IPS-18c (cell line): ENCODE data around the gene MAPKAPK3.

Experiments
- H3K4me3 ChIP-seq: 2 replicates; pipeline ENCODE4 v1.7.0; 2013; ENCODE audit warnings: low read depth, mild to moderate bottlenecking, low read length, moderate library complexity; ENCODE audit not compliant: insufficient read depth
- H3K9me3 ChIP-seq: one replicate; pipeline ENCODE4 v1.6.1; 2013; ENCODE audit warnings: mild to moderate bottlenecking, low read length, moderate library complexity; ENCODE audit not compliant: control insufficient read depth, insufficient read depth

MAPKAPK3 gene

GRCh38 chr3:50637011-50637410 lies 20.1 kb downstream of the MAPKAPK3 start:
- Histone ChIP-seq H3K4me3 (no peak overlapping the region), H3K9me3 (no peaks in the 10 kb centered on the region)

- no peaks in the 10 kb centered on the region for H3K9me3 ChIP-seq
- no peak overlapping the region for H3K4me3 ChIP-seq
Measured at GRCh38 chr3:50637945-50638344, 21.0 kb downstream of the MAPKAPK3 start.

GRCh38 chr3:50639055-50639494 lies 22.1 kb downstream of the MAPKAPK3 start:
- H3K9me3 ChIP-seq: no peaks in the 10 kb centered on the region
- H3K4me3 ChIP-seq: no peak overlapping the region

GRCh38 chr3:50642382-50642781 lies 25.4 kb downstream of the MAPKAPK3 start:
- Histone ChIP-seq H3K4me3 (no peak overlapping the region), H3K9me3 (no peaks in the 10 kb centered on the region)

- H3K4me3 ChIP-seq: no peak overlapping the region
- H3K9me3 ChIP-seq: no peaks in the 10 kb centered on the region
Measured at GRCh38 chr3:50644561-50644960, 27.6 kb downstream of the MAPKAPK3 start.

GRCh38 chr3:50645378-50645777 lies 28.4 kb downstream of the MAPKAPK3 start:
- Histone ChIP-seq H3K9me3 (no peaks in the 10 kb centered on the region), H3K4me3 (no peak overlapping the region)

- H3K4me3 ChIP-seq: no peak overlapping the region
Measured at GRCh38 chr3:50648313-50648712, 31.4 kb downstream of the MAPKAPK3 start.

GRCh38 chr3:50648944-50649343 lies 32.0 kb downstream of the MAPKAPK3 start:
- H3K4me3 ChIP-seq: no peak overlapping the region
- no peaks in the 10 kb centered on the region for H3K9me3 ChIP-seq

More at GRCh38 chr3:50648313-50648712, 31.4 kb downstream of the MAPKAPK3 start:
- no peaks in the 10 kb centered on the region for H3K9me3 ChIP-seq

- no peak overlapping the region for H3K4me3 ChIP-seq
- H3K9me3 ChIP-seq: no peaks in the 10 kb centered on the region
Measured at GRCh38 chr3:50649451-50649931, 32.5 kb downstream of the MAPKAPK3 start.

- Histone ChIP-seq H3K9me3 (no peaks in the 10 kb centered on the region), H3K4me3 (no peak overlapping the region)
Measured at GRCh38 chr3:50650018-50650417, 33.1 kb downstream of the MAPKAPK3 start.

GRCh38 chr3:50651445-50651844 lies 34.5 kb downstream of the MAPKAPK3 start:
- Histone ChIP-seq H3K9me3 (no peaks in the 10 kb centered on the region), H3K4me3 (no peak overlapping the region)

GRCh38 chr3:50651920-50652529 lies 35.1 kb downstream of the MAPKAPK3 start:
- H3K4me3 ChIP-seq: no peak overlapping the region
- no peaks in the 10 kb centered on the region for H3K9me3 ChIP-seq

- no peak overlapping the region for H3K4me3 ChIP-seq
Measured at GRCh38 chr3:50652709-50653108, 35.8 kb downstream of the MAPKAPK3 start.

GRCh38 chr3:50653937-50654595 lies 37.1 kb downstream of the MAPKAPK3 start:
- Histone ChIP-seq H3K4me3 (no peak overlapping the region), H3K9me3 (no peaks in the 10 kb centered on the region)

More at GRCh38 chr3:50652709-50653108, 35.8 kb downstream of the MAPKAPK3 start:
- H3K9me3 ChIP-seq: no peaks in the 10 kb centered on the region

- no peaks in the 10 kb centered on the region for H3K9me3 ChIP-seq
- no peak overlapping the region for H3K4me3 ChIP-seq
Measured at GRCh38 chr3:50655009-50655830, 38.3 kb downstream of the MAPKAPK3 start.

GRCh38 chr3:50656417-50657195 lies 39.7 kb downstream of the MAPKAPK3 start:
- Histone ChIP-seq H3K9me3 (no peaks in the 10 kb centered on the region), H3K4me3 (no peak overlapping the region)

- no peak overlapping the region for H3K4me3 ChIP-seq
- no peaks in the 10 kb centered on the region for H3K9me3 ChIP-seq
Measured at GRCh38 chr3:50657407-50657806, 40.5 kb downstream of the MAPKAPK3 start.
